ENCODE measurements around the gene CENPS. TPM values are rescaled to one million over a fixed set of nuclear protein-coding genes. Genes with fewer than 3 reads are reported as not detected.
"Not testable (repeated sequence)": the region's sequence is repeated elsewhere in the genome, so short reads cannot be mapped to it uniquely, and the experiment has no call there.

The CENPS gene
- total RNA-seq, 2 experiments from 2014 or later = 16.1 to 20.7 TPM

DNA sequence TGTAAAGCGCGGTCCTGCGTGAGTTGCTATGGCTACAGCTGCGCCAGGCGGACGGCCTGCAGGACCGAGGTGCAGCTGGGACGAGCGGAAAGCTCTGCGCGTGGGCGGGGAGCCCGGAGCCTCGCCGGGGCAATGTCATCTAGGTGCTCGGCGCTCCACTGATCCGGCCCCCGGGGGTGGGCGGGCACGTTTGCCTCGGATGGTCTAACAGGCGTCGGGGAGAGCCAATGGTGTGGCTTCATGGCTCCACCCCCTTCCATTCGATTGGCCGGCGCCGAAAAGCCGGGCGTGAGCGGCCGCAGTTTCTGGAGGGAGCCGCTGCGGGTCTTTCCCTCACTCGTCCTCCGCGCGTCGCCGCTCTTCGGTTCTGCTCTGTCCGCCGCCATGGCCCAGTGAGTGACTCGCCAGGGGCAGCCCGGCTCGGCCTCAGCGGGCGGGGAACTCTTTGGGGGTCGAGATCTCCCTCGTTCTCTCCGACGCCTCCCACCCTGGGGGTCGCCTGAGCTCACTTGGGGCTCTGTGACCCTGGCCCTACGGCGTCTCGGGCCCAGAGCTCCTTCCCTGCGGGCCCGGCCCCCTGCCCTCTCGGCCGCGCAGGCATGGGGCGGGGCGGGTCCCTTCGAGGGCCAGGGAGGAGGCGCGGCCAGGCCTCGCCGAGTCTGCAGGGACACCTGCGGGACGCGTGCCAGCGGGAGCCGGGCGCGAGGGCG lies 31.3 kb upstream of the CENPS start, which contains the start of gene PGD:
PGD (plus strand) TSS at position 331 of the 710 bp plus-strand sequence; CDS start at position 385, 54 bp downstream.
- Mint-ChIP-seq H3K4me1 (peaks cover 31% of the 10 kb centered on the region), H3K9me3 (peaks cover 4% of the 10 kb centered on the region), H3K36me3 (ENCODE audit: low read depth) (peaks cover 16% of the 10 kb centered on the region), H3K27ac (peak within 1 kb of the TSS; percentile 73), H3K27me3 (no peaks in the 10 kb centered on the region), H3K4me3 (peak within 1 kb of the TSS; percentile 92)
- peak; percentile 98 for DNase-seq
- POLR2A ChIA-PET = interaction anchor here (0.5 to 0.6 kb wide), 2 partner anchors 445 to 616 kb away, joined by 3 to 4 read pairs; no protein-coding TSS in a partner anchor
- CTCF ChIA-PET = interaction anchor here (0.7 to 2.1 kb wide), 5 partner anchors 8 to 32 kb away, joined by 3 to 7 read pairs (median 4); partner anchors contain the start of gene CENPS

GRCh38 chr1:10399444-10399941 lies 30.7 kb upstream of the CENPS start:
- ChIA-PET POLR2A (interaction anchor here (0.6 kb wide), 1 partner anchor 446 kb away, joined by 4 read pairs; no protein-coding TSS in a partner anchor), CTCF (interaction anchor here (1.0 to 2.1 kb wide), 3 partner anchors 9 to 15 kb away, joined by 3 to 5 read pairs (median 4); no protein-coding TSS in a partner anchor)
- Mint-ChIP-seq H3K27me3 (no peaks in the 10 kb centered on the region), H3K36me3 (ENCODE audit: low read depth) (peaks cover 21% of the 10 kb centered on the region), H3K27ac (peak overlapping the region; percentile 54), H3K4me1 (peaks cover 31% of the 10 kb centered on the region), H3K9me3 (no peaks in the 10 kb centered on the region), H3K4me3 (peak overlapping the region; percentile 78)
- no peak for DNase-seq

DNA sequence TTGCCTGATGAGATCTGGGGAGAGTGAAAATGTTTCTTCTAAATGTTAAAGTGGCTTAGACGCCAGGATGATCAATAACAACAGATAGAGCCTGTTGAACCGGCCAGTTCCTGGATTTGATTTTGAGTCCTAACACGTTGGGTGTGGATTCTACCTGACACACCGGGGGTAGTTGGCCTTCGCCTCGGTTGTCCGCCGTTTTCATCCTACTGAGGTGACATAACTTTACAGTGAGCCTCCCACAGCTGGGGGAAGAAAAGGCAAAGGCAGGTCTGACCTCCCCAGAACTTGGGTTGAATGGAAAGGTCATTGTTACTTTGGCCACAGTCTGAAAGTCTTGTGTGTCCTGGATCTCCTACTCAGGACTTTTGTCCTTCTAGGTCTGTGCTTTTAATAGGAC lies 30.2 kb upstream of the CENPS start:
- DNase-seq = no peak
- Mint-ChIP-seq H3K27me3 (no peaks in the 10 kb centered on the region), H3K4me3 (peak overlapping the region; percentile 78), H3K27ac (peak overlapping the region; percentile 54), H3K4me1 (peaks cover 31% of the 10 kb centered on the region), H3K36me3 (ENCODE audit: low read depth) (peaks cover 21% of the 10 kb centered on the region), H3K9me3 (no peaks in the 10 kb centered on the region)
- CTCF ChIA-PET = interaction anchor here (1.0 to 2.1 kb wide), 3 partner anchors 9 to 15 kb away, joined by 3 to 5 read pairs (median 4); no protein-coding TSS in a partner anchor
- POLR2A ChIA-PET = no interaction called here

DNA sequence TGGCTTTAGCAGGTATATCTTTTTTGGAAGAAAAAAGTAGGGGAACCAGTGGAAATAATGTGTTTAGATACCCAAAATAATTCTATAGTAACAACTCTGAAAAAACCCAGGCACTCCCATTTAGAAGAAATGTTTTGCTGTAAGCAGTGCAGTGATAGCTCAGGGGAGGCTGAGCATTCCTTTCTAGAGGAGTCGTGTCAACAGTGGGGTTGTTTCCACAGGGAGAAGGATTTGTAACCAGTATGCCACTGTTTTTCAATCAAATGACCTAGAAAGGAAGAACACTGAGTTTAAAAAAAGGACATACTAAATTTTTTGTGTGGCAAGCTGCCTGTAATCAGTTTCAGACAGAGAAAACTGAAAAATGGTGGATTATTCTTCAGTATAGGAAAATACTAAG lies 29.0 kb upstream of the CENPS start:
- peaks cover 31% of the 10 kb centered on the region for H3K4me1 Mint-ChIP-seq
- DNase-seq = no peak
- no peak overlapping the region for H3K4me3 Mint-ChIP-seq
- ChIA-PET POLR2A (no interaction called here), CTCF (interaction anchor here (1.2 to 2.3 kb wide), 2 partner anchors 14 to 29 kb away, joined by 4 to 7 read pairs; partner anchors contain the start of gene CENPS)
- H3K27me3 Mint-ChIP-seq = no peaks in the 10 kb centered on the region
- no peaks in the 10 kb centered on the region for H3K9me3 Mint-ChIP-seq
- H3K36me3 Mint-ChIP-seq (ENCODE audit: low read depth) = peaks cover 21% of the 10 kb centered on the region
- H3K27ac Mint-ChIP-seq = no peak overlapping the region

GRCh38 chr1:10402729-10403274 lies 27.4 kb upstream of the CENPS start:
- H3K27ac Mint-ChIP-seq = no peak overlapping the region
- ChIA-PET POLR2A (no interaction called here), CTCF (interaction anchor here (2.3 kb wide), 1 partner anchor 28 kb away, joined by 7 read pairs; the partner anchor contains the start of gene CENPS)
- H3K4me3 Mint-ChIP-seq = no peak overlapping the region
- DNase-seq = no peak
- H3K27me3 Mint-ChIP-seq = no peaks in the 10 kb centered on the region
- no peaks in the 10 kb centered on the region for H3K9me3 Mint-ChIP-seq
- peaks cover 28% of the 10 kb centered on the region for H3K4me1 Mint-ChIP-seq
- H3K36me3 Mint-ChIP-seq (ENCODE audit: low read depth) = peaks cover 32% of the 10 kb centered on the region

- Mint-ChIP-seq H3K9me3 (no peaks in the 10 kb centered on the region), H3K36me3 (ENCODE audit: low read depth) (peaks cover 38% of the 10 kb centered on the region), H3K27ac (no peak overlapping the region), H3K27me3 (no peaks in the 10 kb centered on the region), H3K4me3 (no peak overlapping the region), H3K4me1 (peaks cover 2% of the 10 kb centered on the region)
- ChIA-PET CTCF (interaction anchor here (1.6 kb wide), 1 partner anchor 23 kb away, joined by 3 read pairs; no protein-coding TSS in a partner anchor), POLR2A (no interaction called here)
- DNase-seq = no peak
Measured at GRCh38 chr1:10407201-10407600, 23.0 kb upstream of the CENPS start.

DNA sequence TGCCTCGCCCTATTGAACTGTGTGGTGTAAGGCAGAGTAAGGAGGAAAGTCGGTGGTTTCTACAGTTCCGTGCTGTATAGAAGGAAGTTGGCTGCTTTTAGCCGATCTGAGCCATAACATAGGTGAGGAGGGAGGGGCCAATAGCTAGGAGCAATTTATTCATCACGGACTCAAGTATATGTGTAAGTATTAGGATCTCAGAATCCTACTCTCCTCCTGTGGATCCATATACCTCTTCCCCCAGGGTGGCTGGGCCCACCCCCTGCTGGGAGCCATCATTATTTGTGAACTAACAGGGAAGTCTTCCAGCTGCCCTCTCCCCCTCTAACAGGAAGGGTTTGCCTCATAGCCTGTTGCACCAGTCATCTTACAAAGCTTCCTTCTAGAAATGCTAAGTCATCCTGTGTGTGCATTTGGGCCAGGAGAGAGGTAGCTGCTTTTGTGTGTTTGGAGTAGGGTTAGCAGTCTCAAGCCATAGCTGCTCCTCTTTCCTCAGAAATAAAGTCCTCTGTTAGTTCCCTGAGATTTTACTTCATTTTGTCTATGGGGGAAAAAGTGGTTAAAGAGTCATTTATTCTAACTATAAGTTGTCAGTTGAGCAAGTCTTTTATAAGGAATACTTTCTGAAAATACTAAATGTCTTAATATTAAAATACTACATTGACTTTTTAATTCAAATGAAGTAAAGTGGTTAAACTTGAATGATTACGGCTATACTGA lies 14.9 kb upstream of the CENPS start:
- peak overlapping the region; percentile 87 for H3K27ac Mint-ChIP-seq
- no peaks in the 10 kb centered on the region for H3K27me3 Mint-ChIP-seq
- H3K36me3 Mint-ChIP-seq (ENCODE audit: low read depth) = peaks cover 67% of the 10 kb centered on the region
- no peaks in the 10 kb centered on the region for H3K9me3 Mint-ChIP-seq
- peak overlapping the region; percentile 31 for H3K4me3 Mint-ChIP-seq
- H3K4me1 Mint-ChIP-seq = peaks cover 16% of the 10 kb centered on the region
- CTCF ChIA-PET = interaction anchor here (0.6 to 2.3 kb wide), 6 partner anchors 14 to 399 kb away, joined by 3 to 12 read pairs (median 3); partner anchors contain the start of genes CENPS and PGD
- DNase-seq = peak; percentile 35
- POLR2A ChIA-PET = no interaction called here

DNA sequence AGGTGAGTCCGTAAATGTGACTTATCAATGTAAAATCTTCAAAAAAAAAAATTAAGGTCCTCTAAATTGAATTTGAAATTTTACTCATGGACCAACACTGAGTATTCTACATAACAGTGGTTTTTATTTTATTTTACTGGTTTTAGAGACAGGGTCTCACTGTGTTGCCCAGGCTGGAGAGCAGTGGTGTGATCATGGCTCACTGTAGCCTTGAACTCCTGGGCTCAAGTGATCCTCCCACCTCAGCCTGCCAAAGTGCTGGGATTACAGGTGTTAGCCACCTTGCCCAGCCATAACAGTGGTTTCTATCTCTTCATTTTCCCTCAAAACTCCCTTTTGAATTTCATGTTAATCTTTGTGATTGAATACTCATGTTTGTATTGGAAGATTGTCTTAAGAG lies 14.3 kb upstream of the CENPS start:
- not testable (repeated sequence) for H3K27me3 Mint-ChIP-seq, DNase-seq, H3K4me3 Mint-ChIP-seq, H3K9me3 Mint-ChIP-seq
- Mint-ChIP-seq H3K4me1 (peaks cover 16% of the 10 kb centered on the region), H3K36me3 (ENCODE audit: low read depth) (peaks cover 66% of the 10 kb centered on the region), H3K27ac (peak overlapping the region; percentile 87)
- ChIA-PET CTCF (interaction anchor here (0.6 to 2.3 kb wide), 3 partner anchors 14 to 57 kb away, joined by 3 to 12 read pairs (median 3); partner anchors contain the start of gene CENPS), POLR2A (interaction anchor here (0.6 kb wide), 1 partner anchor 207 kb away, joined by 3 read pairs; no protein-coding TSS in a partner anchor)

GRCh38 chr1:10418741-10419140 lies 11.5 kb upstream of the CENPS start:
- H3K27me3 Mint-ChIP-seq, H3K9me3 Mint-ChIP-seq, DNase-seq, H3K27ac Mint-ChIP-seq, H3K4me3 Mint-ChIP-seq, POLR2A ChIA-PET: not testable (repeated sequence)
- CTCF ChIA-PET = interaction anchor here (0.7 to 1.2 kb wide), 2 partner anchors 504 to 526 kb away, joined by 3 to 4 read pairs; no protein-coding TSS in a partner anchor
- Mint-ChIP-seq H3K4me1 (peaks cover 16% of the 10 kb centered on the region), H3K36me3 (ENCODE audit: low read depth) (peaks cover 46% of the 10 kb centered on the region)

GRCh38 chr1:10419351-10419750 lies 10.9 kb upstream of the CENPS start:
- ChIA-PET POLR2A (no interaction called here), CTCF (interaction anchor here (0.7 to 1.2 kb wide), 3 partner anchors 11 to 1300 kb away, joined by 3 read pairs; partner anchors contain the start of gene CENPS)
- no peak for DNase-seq
- H3K4me3 Mint-ChIP-seq = no peak overlapping the region
- H3K27ac Mint-ChIP-seq = no peak overlapping the region
- no peaks in the 10 kb centered on the region for H3K9me3 Mint-ChIP-seq
- H3K4me1 Mint-ChIP-seq = peaks cover 12% of the 10 kb centered on the region
- no peaks in the 10 kb centered on the region for H3K27me3 Mint-ChIP-seq
- peaks cover 42% of the 10 kb centered on the region for H3K36me3 Mint-ChIP-seq (ENCODE audit: low read depth)

- DNase-seq = no peak
- H3K27me3 Mint-ChIP-seq = no peaks in the 10 kb centered on the region
- CTCF ChIA-PET = no interaction called here
- no peaks in the 10 kb centered on the region for H3K9me3 Mint-ChIP-seq
- H3K36me3 Mint-ChIP-seq (ENCODE audit: low read depth) = peaks cover 27% of the 10 kb centered on the region
- H3K4me1 Mint-ChIP-seq = no peaks in the 10 kb centered on the region
- H3K27ac Mint-ChIP-seq = no peak overlapping the region
- POLR2A ChIA-PET = no interaction called here
- H3K4me3 Mint-ChIP-seq = no peak overlapping the region
Measured at GRCh38 chr1:10421637-10422036, 8.6 kb upstream of the CENPS start.

- Mint-ChIP-seq H3K27ac (no peak overlapping the region), H3K27me3 (no peaks in the 10 kb centered on the region)
- CTCF ChIA-PET = no interaction called here
Measured at GRCh38 chr1:10424034-10424433, 6.2 kb upstream of the CENPS start.

More at GRCh38 chr1:10424034-10424433, 6.2 kb upstream of the CENPS start:
- H3K9me3 Mint-ChIP-seq = no peaks in the 10 kb centered on the region
- POLR2A ChIA-PET = no interaction called here
- H3K36me3 Mint-ChIP-seq (ENCODE audit: low read depth) = peaks cover 13% of the 10 kb centered on the region
- DNase-seq = no peak
- peaks cover 8% of the 10 kb centered on the region for H3K4me1 Mint-ChIP-seq
- H3K4me3 Mint-ChIP-seq = no peak overlapping the region
